ENCODE data around the gene TCEANC2.

The TCEANC2 gene

DNA sequence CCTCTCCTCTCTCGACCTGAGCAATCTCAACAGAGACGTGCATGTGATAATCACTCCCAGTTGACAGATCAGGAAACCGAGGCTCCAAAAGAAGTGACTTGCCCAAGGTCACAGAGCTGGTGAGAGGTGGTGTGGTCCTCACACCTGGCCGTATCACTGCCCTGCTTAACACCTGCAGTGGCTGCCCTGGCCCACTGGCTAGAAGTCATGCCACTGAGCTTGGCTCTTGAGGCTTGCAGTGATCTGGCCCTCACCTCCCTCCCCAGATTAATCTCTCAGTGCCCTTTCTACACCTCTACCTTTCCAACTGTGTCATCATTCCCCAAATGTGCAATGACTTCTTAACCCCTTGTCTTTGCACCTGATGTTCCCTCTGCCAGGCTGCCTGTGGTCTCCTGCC is 60.6 kb downstream of the TCEANC2 start:
- Histone ChIP-seq H3F3A (ENCODE audit: insufficient read depth, low read length) (no peaks in the 10 kb centered on the region), H3K4me3 (ENCODE audit: low read depth, low read length, poor library complexity, severe bottlenecking) (no peak overlapping the region), H3K36me3 (ENCODE audit: insufficient read depth, low read length) (no peaks in the 10 kb centered on the region), H3K9me3 (ENCODE audit: low read length) (no peaks in the 10 kb centered on the region), H3K27ac (ENCODE audit: low read depth, low read length, poor library complexity, severe bottlenecking) (no peak overlapping the region), H3K9ac (ENCODE audit: low read length) (no peak overlapping the region), H3K4me2 (ENCODE audit: low read length) (no peak overlapping the region), H2AFZ (ENCODE audit: low read length) (no peak overlapping the region), H4K20me1 (ENCODE audit: insufficient read depth, low read length) (no peaks in the 10 kb centered on the region), H3K27me3 (ENCODE audit: insufficient read depth, low read length) (peaks cover 6% of the 10 kb centered on the region; the same call in 1 of the 2 replicates), H3K4me1 (ENCODE audit: insufficient read depth, low read length, severe bottlenecking) (no peaks in the 10 kb centered on the region), H3K9me2 (ENCODE audit: low read depth, low read length) (no peaks in the 10 kb centered on the region), H3K79me2 (ENCODE audit: insufficient read depth, low read length) (no peaks in the 10 kb centered on the region)
- TF ChIP-seq EZH2 (IDR thresholded peaks at IDR 0.05; ENCODE audit: borderline replicate concordance, low read length) = no peak

DNA sequence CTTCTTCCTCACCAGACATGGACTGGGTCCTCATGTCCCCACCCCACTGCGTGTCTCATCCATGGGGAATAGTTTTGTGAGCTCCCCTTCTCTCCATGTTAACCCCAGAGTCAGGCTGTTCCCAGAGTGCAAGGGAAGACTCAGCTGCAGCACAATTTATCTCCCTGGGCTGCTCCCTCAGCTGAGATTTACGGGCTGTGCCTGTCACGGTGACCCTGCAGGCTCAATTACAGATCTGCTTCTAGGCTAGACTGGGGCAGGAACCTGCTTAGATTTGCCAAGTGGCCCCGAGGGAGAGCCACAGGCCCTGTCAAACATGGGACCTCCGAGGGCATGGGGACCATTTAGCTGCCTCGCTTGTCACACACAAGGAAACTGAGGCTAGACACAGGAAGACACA is 61.5 kb downstream of the TCEANC2 start:
- Histone ChIP-seq H4K20me1 (ENCODE audit: insufficient read depth, low read length) (no peaks in the 10 kb centered on the region), H3K4me3 (ENCODE audit: low read depth, low read length, poor library complexity, severe bottlenecking) (no peak overlapping the region), H3K4me1 (ENCODE audit: insufficient read depth, low read length, severe bottlenecking) (no peaks in the 10 kb centered on the region), H3K27me3 (ENCODE audit: insufficient read depth, low read length) (peaks cover 6% of the 10 kb centered on the region), H3K9me2 (ENCODE audit: low read depth, low read length) (no peaks in the 10 kb centered on the region), H3K4me2 (ENCODE audit: low read length) (no peak overlapping the region), H3F3A (ENCODE audit: insufficient read depth, low read length) (no peaks in the 10 kb centered on the region), H3K79me2 (ENCODE audit: insufficient read depth, low read length) (no peaks in the 10 kb centered on the region), H3K36me3 (ENCODE audit: insufficient read depth, low read length) (no peaks in the 10 kb centered on the region), H3K9ac (ENCODE audit: low read length) (no peak overlapping the region), H3K27ac (ENCODE audit: low read depth, low read length, poor library complexity, severe bottlenecking) (no peak overlapping the region), H2AFZ (ENCODE audit: low read length) (no peak overlapping the region), H3K9me3 (ENCODE audit: low read length) (no peaks in the 10 kb centered on the region)
- TF ChIP-seq, protein P1, sequence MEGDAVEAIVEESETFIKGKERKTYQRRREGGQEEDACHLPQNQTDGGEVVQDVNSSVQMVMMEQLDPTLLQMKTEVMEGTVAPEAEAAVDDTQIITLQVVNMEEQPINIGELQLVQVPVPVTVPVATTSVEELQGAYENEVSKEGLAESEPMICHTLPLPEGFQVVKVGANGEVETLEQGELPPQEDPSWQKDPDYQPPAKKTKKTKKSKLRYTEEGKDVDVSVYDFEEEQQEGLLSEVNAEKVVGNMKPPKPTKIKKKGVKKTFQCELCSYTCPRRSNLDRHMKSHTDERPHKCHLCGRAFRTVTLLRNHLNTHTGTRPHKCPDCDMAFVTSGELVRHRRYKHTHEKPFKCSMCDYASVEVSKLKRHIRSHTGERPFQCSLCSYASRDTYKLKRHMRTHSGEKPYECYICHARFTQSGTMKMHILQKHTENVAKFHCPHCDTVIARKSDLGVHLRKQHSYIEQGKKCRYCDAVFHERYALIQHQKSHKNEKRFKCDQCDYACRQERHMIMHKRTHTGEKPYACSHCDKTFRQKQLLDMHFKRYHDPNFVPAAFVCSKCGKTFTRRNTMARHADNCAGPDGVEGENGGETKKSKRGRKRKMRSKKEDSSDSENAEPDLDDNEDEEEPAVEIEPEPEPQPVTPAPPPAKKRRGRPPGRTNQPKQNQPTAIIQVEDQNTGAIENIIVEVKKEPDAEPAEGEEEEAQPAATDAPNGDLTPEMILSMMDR (IDR thresholded peaks at IDR 0.05; ENCODE audit: low read length) = no peak
- TF ChIP-seq EZH2 (IDR thresholded peaks at IDR 0.05; ENCODE audit: borderline replicate concordance, low read length) = no peak

DNA sequence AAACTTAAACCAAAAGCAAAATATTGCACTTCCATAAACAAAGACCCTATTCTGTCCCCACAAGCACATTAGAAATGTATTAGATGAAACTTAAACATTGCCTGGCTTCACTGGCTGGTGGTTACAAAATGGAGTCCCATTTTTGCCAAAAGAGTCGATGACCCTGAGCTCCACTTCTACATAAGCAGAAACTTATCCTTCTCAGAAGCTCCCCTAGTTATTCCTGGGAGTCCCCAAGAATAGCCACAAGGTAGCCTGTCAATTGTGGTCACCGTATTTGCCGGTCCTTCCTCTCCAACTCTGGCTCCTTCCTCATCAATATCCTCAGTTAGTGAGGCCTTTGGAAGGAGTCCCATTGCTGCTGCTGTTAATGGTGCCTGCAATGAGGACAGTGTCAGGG is 62.1 kb downstream of the TCEANC2 start:
- no peaks in the 10 kb centered on the region for H3F3A ChIP-seq (ENCODE audit: insufficient read depth, low read length)
- H3K9me3 ChIP-seq (ENCODE audit: low read length) = no peaks in the 10 kb centered on the region
- no peak overlapping the region for H3K4me3 ChIP-seq (ENCODE audit: low read depth, low read length, poor library complexity, severe bottlenecking)
- no peaks in the 10 kb centered on the region for H3K79me2 ChIP-seq (ENCODE audit: insufficient read depth, low read length)
- no peaks in the 10 kb centered on the region for H4K20me1 ChIP-seq (ENCODE audit: insufficient read depth, low read length)
- H3K27me3 ChIP-seq (ENCODE audit: insufficient read depth, low read length) = peaks cover 10% of the 10 kb centered on the region
- no peak overlapping the region for H2AFZ ChIP-seq (ENCODE audit: low read length)
- TF ChIP-seq, protein P1 (IDR thresholded peaks at IDR 0.05; ENCODE audit: low read length) = no peak
- no peak for TF ChIP-seq EZH2 (IDR thresholded peaks at IDR 0.05; ENCODE audit: borderline replicate concordance, low read length)
- H3K36me3 ChIP-seq (ENCODE audit: insufficient read depth, low read length) = no peaks in the 10 kb centered on the region
- H3K27ac ChIP-seq (ENCODE audit: low read depth, low read length, poor library complexity, severe bottlenecking) = no peak overlapping the region
- no peak overlapping the region for H3K9ac ChIP-seq (ENCODE audit: low read length)
- no peaks in the 10 kb centered on the region for H3K9me2 ChIP-seq (ENCODE audit: low read depth, low read length)
- H3K4me1 ChIP-seq (ENCODE audit: insufficient read depth, low read length, severe bottlenecking) = no peaks in the 10 kb centered on the region
- no peak overlapping the region for H3K4me2 ChIP-seq (ENCODE audit: low read length)

DNA sequence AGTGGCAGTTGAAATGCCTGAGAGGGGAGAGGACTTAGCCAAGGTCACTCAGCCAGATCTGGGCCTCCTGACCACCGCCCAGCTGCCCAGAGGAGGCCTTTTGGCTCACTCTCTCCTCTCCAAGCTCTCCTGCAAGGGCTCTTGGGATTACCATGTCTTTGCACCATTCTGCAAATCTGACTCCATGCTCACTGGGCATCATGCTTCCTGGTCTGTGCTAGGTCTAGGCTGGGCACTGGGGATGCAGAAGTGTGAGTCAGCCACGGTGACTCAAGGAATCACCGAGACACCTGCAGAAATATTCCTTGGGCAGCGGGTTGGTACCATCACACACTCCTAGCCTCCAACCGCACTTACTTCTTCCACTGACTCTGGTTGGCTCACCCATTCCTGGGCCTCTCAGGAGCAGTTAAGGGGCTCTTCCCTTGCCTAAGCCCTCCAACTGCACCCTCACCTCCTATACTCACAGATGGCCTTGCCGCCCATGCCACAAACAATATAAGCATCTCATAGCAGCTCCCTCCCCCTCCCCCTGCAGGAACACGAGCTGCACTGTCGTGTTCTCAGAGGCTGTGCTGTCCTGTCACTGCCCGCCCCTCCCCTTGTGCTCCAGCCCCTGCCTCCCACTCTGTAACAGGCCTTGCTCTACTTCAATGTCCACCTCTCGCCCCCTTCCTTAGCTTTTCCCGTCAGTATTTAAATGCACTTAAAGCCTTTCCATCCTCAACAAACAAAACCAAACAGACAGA is 64.6 kb downstream of the TCEANC2 start:
- H3K4me1 ChIP-seq (ENCODE audit: insufficient read depth, low read length, severe bottlenecking) = peaks cover 3% of the 10 kb centered on the region
- H3K4me2 ChIP-seq (ENCODE audit: low read length) = no peak overlapping the region
- no peak for TF ChIP-seq EZH2 (IDR thresholded peaks at IDR 0.05; ENCODE audit: borderline replicate concordance, low read length)
- TF ChIP-seq, protein P1 (IDR thresholded peaks at IDR 0.05; ENCODE audit: low read length) = no peak
- no peak overlapping the region for H3K9ac ChIP-seq (ENCODE audit: low read length)
- no peak overlapping the region for H3K4me3 ChIP-seq (ENCODE audit: low read depth, low read length, poor library complexity, severe bottlenecking)
- H3K9me3 ChIP-seq (ENCODE audit: low read length) = no peaks in the 10 kb centered on the region
- H3K27ac ChIP-seq (ENCODE audit: low read depth, low read length, poor library complexity, severe bottlenecking) = no peak overlapping the region
- H3F3A ChIP-seq (ENCODE audit: insufficient read depth, low read length) = no peaks in the 10 kb centered on the region
- H4K20me1 ChIP-seq (ENCODE audit: insufficient read depth, low read length) = no peaks in the 10 kb centered on the region
- H3K9me2 ChIP-seq (ENCODE audit: low read depth, low read length) = no peaks in the 10 kb centered on the region
- H3K36me3 ChIP-seq (ENCODE audit: insufficient read depth, low read length) = no peaks in the 10 kb centered on the region
- no peaks in the 10 kb centered on the region for H3K79me2 ChIP-seq (ENCODE audit: insufficient read depth, low read length)
- peaks cover 10% of the 10 kb centered on the region for H3K27me3 ChIP-seq (ENCODE audit: insufficient read depth, low read length)
- no peak overlapping the region for H2AFZ ChIP-seq (ENCODE audit: low read length)
